ENCODE measurements around the gene CAMK1G. TPM values are rescaled to one million over a fixed set of nuclear protein-coding genes. Genes with fewer than 3 reads are reported as not detected.

CAMK1G gene
- total and polyA plus RNA-seq, 2 experiments from 2014 or later = 0.32 to 0.76 TPM

DNA sequence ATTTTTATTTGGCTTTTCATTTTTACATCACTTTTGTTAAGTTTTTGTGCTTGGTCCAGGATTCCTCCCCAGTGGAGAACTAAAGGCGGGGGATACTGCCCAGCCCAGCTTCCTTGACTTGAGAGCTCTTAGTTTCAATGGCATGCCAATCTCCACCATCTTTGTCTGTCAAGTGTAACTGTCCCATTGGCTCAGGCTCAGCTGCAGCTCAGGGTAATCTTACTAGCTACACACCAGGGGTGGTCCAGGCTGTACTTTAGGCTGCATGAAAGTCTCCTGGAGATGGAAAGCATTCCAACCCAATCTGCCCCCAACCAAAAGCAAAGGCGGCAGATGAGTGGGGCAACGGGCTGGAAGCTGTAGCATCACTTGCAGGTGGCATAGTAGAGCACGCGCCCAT lies 31.4 kb downstream of the CAMK1G start:
- TF ChIP-seq STAT1 (IDR thresholded peaks at IDR 0.05; ENCODE audit: unreplicated experiment) (no peak), EZH2phosphoT487 (IDR thresholded peaks at IDR 0.05; ENCODE audit: unreplicated experiment) (no peak), ZNF114 (CRISPR knock-in tag; IDR thresholded peaks at IDR 0.05) (no peak), ZNF331 (CRISPR knock-in tag; IDR thresholded peaks at IDR 0.05; ENCODE audit: low read depth) (no peak)
- TF ChIP-seq, protein P1, sequence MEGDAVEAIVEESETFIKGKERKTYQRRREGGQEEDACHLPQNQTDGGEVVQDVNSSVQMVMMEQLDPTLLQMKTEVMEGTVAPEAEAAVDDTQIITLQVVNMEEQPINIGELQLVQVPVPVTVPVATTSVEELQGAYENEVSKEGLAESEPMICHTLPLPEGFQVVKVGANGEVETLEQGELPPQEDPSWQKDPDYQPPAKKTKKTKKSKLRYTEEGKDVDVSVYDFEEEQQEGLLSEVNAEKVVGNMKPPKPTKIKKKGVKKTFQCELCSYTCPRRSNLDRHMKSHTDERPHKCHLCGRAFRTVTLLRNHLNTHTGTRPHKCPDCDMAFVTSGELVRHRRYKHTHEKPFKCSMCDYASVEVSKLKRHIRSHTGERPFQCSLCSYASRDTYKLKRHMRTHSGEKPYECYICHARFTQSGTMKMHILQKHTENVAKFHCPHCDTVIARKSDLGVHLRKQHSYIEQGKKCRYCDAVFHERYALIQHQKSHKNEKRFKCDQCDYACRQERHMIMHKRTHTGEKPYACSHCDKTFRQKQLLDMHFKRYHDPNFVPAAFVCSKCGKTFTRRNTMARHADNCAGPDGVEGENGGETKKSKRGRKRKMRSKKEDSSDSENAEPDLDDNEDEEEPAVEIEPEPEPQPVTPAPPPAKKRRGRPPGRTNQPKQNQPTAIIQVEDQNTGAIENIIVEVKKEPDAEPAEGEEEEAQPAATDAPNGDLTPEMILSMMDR (conservative IDR thresholded peaks at IDR 0.05; ENCODE audit: low read depth in 2 of 2) = no peak
- H3K4me3 ChIP-seq = no peak overlapping the region
- H4K20me1 ChIP-seq (replicated peaks; ENCODE audit: insufficient read depth) = no peaks in the 10 kb centered on the region
- ATAC-seq (no peak), DNase-seq (ENCODE audit: low spot score) (no peak)
- H2AFZ ChIP-seq = no peak overlapping the region
- no peaks in the 10 kb centered on the region for H3K4me1 ChIP-seq (ENCODE audit: insufficient read depth)
- H3K27me3 ChIP-seq (ENCODE audit: insufficient read depth) = no peaks in the 10 kb centered on the region
- no peaks in the 10 kb centered on the region for H3F3A ChIP-seq (replicated peaks; ENCODE audit: low read depth)
- no peak overlapping the region for H3K4me2 ChIP-seq
- no peaks in the 10 kb centered on the region; the same call in 2 of the 3 replicates for H3K36me3 Mint-ChIP-seq (ENCODE audit: low read depth)
- no peak overlapping the region for H3K27ac ChIP-seq (ENCODE audit: low read depth)
- no peaks in the 10 kb centered on the region for H3K36me3 ChIP-seq (ENCODE audit: insufficient read depth)
- H3K9me2 ChIP-seq (ENCODE audit: insufficient read depth) = no peaks in the 10 kb centered on the region
- no peaks in the 10 kb centered on the region for H3K9me3 Mint-ChIP-seq
- no peaks in the 10 kb centered on the region for H3K79me2 ChIP-seq (replicated peaks; ENCODE audit: insufficient read depth)
- H3K4me1 Mint-ChIP-seq = no peaks in the 10 kb centered on the region; the same call in 2 of the 3 replicates
- peaks cover 5% of the 10 kb centered on the region for H3K27me3 Mint-ChIP-seq (ENCODE audit: insufficient read depth, low read depth, poor library complexity)
- no peak overlapping the region for H3K4me3 Mint-ChIP-seq
- no peak overlapping the region for H3K27ac Mint-ChIP-seq

DNA sequence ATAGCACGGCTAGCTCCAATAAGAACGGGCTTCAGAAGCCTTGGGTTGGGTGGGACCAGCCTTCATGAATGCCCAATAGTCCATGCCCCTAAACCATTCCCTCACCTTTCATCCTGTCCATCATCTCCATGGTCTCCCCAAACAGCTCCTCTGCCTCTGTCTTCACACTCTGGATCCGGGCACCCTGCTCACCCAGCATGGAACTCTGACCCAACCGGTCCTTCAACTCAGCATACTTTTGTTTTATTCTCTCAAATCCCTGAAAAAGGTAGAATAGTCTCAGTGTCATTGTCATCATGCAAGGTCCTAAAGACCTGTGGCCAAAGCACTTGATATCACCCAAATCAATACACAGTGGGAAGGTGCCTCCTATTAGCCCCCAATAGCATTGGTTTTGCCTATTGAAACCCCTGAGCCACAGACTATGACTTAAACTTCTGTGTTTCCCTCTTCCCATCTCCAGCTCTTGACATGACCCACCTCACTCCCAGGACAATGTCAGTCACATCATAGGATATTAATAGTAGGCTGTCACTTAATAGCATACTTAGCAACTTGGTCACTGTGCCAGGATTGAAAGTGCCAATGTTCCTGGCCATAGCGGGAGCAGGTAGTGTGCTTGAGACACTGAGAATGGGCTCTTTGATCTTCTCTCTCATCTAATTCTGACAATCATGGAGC lies 33.0 kb downstream of the CAMK1G start:
- H3K4me3 Mint-ChIP-seq = no peak overlapping the region
- no peaks in the 10 kb centered on the region; the same call in 2 of the 3 replicates for H3K36me3 Mint-ChIP-seq (ENCODE audit: low read depth)
- no peak for TF ChIP-seq EZH2 (IDR thresholded peaks at IDR 0.05; ENCODE audit: low read depth, unreplicated experiment)
- TF ChIP-seq ZNF114 (CRISPR knock-in tag; IDR thresholded peaks at IDR 0.05) = no peak
- no peak for TF ChIP-seq POLR2AphosphoS5 (IDR thresholded peaks at IDR 0.05; ENCODE audit: low read depth)
- no peak for TF ChIP-seq EZH2phosphoT487 (IDR thresholded peaks at IDR 0.05; ENCODE audit: unreplicated experiment)
- TF ChIP-seq, protein P2, sequence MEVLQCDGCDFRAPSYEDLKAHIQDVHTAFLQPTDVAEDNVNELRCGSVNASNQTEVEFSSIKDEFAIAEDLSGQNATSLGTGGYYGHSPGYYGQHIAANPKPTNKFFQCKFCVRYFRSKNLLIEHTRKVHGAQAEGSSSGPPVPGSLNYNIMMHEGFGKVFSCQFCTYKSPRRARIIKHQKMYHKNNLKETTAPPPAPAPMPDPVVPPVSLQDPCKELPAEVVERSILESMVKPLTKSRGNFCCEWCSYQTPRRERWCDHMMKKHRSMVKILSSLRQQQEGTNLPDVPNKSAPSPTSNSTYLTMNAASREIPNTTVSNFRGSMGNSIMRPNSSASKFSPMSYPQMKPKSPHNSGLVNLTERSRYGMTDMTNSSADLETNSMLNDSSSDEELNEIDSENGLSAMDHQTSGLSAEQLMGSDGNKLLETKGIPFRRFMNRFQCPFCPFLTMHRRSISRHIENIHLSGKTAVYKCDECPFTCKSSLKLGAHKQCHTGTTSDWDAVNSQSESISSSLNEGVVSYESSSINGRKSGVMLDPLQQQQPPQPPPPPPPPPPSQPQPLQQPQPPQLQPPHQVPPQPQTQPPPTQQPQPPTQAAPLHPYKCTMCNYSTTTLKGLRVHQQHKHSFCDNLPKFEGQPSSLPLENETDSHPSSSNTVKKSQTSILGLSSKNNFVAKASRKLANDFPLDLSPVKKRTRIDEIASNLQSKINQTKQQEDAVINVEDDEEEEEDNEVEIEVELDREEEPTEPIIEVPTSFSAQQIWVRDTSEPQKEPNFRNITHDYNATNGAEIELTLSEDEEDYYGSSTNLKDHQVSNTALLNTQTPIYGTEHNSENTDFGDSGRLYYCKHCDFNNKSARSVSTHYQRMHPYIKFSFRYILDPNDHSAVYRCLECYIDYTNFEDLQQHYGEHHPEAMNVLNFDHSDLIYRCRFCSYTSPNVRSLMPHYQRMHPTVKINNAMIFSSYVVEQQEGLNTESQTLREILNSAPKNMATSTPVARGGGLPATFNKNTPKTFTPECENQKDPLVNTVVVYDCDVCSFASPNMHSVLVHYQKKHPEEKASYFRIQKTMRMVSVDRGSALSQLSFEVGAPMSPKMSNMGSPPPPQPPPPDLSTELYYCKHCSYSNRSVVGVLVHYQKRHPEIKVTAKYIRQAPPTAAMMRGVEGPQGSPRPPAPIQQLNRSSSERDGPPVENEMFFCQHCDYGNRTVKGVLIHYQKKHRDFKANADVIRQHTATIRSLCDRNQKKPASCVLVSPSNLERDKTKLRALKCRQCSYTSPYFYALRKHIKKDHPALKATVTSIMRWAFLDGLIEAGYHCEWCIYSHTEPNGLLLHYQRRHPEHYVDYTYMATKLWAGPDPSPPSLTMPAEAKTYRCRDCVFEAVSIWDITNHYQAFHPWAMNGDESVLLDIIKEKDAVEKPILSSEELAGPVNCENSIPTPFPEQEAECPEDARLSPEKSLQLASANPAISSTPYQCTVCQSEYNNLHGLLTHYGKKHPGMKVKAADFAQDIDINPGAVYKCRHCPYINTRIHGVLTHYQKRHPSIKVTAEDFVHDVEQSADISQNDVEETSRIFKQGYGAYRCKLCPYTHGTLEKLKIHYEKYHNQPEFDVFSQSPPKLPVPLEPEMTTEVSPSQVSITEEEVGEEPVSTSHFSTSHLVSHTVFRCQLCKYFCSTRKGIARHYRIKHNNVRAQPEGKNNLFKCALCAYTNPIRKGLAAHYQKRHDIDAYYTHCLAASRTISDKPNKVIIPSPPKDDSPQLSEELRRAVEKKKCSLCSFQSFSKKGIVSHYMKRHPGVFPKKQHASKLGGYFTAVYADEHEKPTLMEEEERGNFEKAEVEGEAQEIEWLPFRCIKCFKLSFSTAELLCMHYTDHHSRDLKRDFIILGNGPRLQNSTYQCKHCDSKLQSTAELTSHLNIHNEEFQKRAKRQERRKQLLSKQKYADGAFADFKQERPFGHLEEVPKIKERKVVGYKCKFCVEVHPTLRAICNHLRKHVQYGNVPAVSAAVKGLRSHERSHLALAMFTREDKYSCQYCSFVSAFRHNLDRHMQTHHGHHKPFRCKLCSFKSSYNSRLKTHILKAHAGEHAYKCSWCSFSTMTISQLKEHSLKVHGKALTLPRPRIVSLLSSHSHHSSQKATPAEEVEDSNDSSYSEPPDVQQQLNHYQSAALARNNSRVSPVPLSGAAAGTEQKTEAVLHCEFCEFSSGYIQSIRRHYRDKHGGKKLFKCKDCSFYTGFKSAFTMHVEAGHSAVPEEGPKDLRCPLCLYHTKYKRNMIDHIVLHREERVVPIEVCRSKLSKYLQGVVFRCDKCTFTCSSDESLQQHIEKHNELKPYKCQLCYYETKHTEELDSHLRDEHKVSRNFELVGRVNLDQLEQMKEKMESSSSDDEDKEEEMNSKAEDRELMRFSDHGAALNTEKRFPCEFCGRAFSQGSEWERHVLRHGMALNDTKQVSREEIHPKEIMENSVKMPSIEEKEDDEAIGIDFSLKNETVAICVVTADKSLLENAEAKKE (CRISPR knock-in tag; IDR thresholded peaks at IDR 0.05) = no peak
- Histone ChIP-seq H3K36me3 (ENCODE audit: insufficient read depth) (no peaks in the 10 kb centered on the region), H2AFZ (no peak overlapping the region), H3K9me2 (ENCODE audit: insufficient read depth) (no peaks in the 10 kb centered on the region), H3K27me3 (ENCODE audit: insufficient read depth) (no peaks in the 10 kb centered on the region), H3K4me1 (ENCODE audit: insufficient read depth) (no peaks in the 10 kb centered on the region), H3K27ac (ENCODE audit: low read depth) (no peak overlapping the region), H3K4me3 (no peak overlapping the region), H3F3A (replicated peaks; ENCODE audit: low read depth) (no peaks in the 10 kb centered on the region), H3K79me2 (replicated peaks; ENCODE audit: insufficient read depth) (no peaks in the 10 kb centered on the region), H3K4me2 (no peak overlapping the region), H4K20me1 (replicated peaks; ENCODE audit: insufficient read depth) (no peaks in the 10 kb centered on the region)
- no peak for ATAC-seq
- no peak overlapping the region for H3K27ac Mint-ChIP-seq
- H3K9me3 Mint-ChIP-seq = no peaks in the 10 kb centered on the region
- peaks cover 3% of the 10 kb centered on the region; the same call in 1 of the 3 replicates for H3K4me1 Mint-ChIP-seq
- peaks cover 10% of the 10 kb centered on the region for H3K27me3 Mint-ChIP-seq (ENCODE audit: insufficient read depth, low read depth, poor library complexity)
- DNase-seq (ENCODE audit: low spot score) = no peak
